Measurements from ENCODE around the gene NISCH. TPM values are rescaled to one million over a fixed set of nuclear protein-coding genes. Genes with fewer than 3 reads are reported as not detected.

The NISCH gene
- polyA plus RNA-seq, 2 of the 4 experiments (the other 2 are of a cell fraction): 17.3 to 18.2 TPM

GRCh38 chr3:52408466-52408865, 46.9 kb upstream of the NISCH start:
- H3K4me2 ChIP-seq: peak overlapping the region; percentile 97
- peaks cover 22% of the 10 kb centered on the region; the same call in 2 of the 3 replicates for H3K4me1 ChIP-seq
- ChIA-PET POLR2A (no interaction called here), CTCF (interaction anchor here (1.2 kb wide), 1 partner anchor 10 kb away, joined by 3 read pairs; no protein-coding TSS in a partner anchor)
- no peak for FAIRE-seq
- no peak for TF ChIP-seq BCL3 (IDR thresholded peaks at IDR 0.05)
- TF ChIP-seq USF2 (IDR thresholded peaks at IDR 0.05): no peak
- no peak for TF ChIP-seq RCOR1 (IDR thresholded peaks at IDR 0.05; ENCODE audit: low read depth, low read length)
- no peak for TF ChIP-seq GATA3 (IDR thresholded peaks at IDR 0.05; ENCODE audit: borderline replicate concordance)
- TF ChIP-seq RARB (CRISPR knock-in tag; IDR thresholded peaks at IDR 0.05): no peak
- TF ChIP-seq FOSL2 (IDR thresholded peaks at IDR 0.05): no peak
- TF ChIP-seq FOSL2 (CRISPR knock-in tag; IDR thresholded peaks at IDR 0.05): no peak
- no peak for TF ChIP-seq HOXA7 (CRISPR knock-in tag; IDR thresholded peaks at IDR 0.05)
- TF ChIP-seq CHD2 (IDR thresholded peaks at IDR 0.05; ENCODE audit: low read length, partially characterized antibody): no peak
- no peak for TF ChIP-seq ZSCAN20 (CRISPR knock-in tag; IDR thresholded peaks at IDR 0.05)
- no peak for TF ChIP-seq KDM5A (IDR thresholded peaks at IDR 0.05)
- H3K4me3 ChIP-seq: peak overlapping the region; percentile 99; the same call in 1 of the 3 replicates
- no peak for DNase-seq (ENCODE audit: low read depth in 1 of 2, low spot score in 1 of 2)
- no peak overlapping the region for H3K27ac ChIP-seq
- ATAC-seq: no peak
- WGBS (ENCODE audit: missing lambda C conversion rate): 92% methylated on average over 8 of the region's 8 CpGs
- no peaks in the 10 kb centered on the region for H3K9me3 ChIP-seq

GRCh38 chr3:52415800-52416199, 39.6 kb upstream of the NISCH start:
- ATAC-seq: no peak
- Histone ChIP-seq H3K27ac (no peak overlapping the region), H3K4me2 (no peak overlapping the region), H3K4me3 (no peak overlapping the region), H3K9me3 (no peaks in the 10 kb centered on the region), H3K4me1 (peaks cover 13% of the 10 kb centered on the region; the same call in 2 of the 3 replicates)
- FAIRE-seq: no peak
- TF ChIP-seq SMC3 (IDR thresholded peaks at IDR 0.05) (no peak), FOSL2 (IDR thresholded peaks at IDR 0.05) (no peak), FOSL2 (CRISPR knock-in tag; IDR thresholded peaks at IDR 0.05) (no peak), MAFK (IDR thresholded peaks at IDR 0.05; ENCODE audit: partially characterized antibody) (no peak), TP53 (CRISPR knock-in tag; IDR thresholded peaks at IDR 0.05) (no peak), HOXA7 (CRISPR knock-in tag; IDR thresholded peaks at IDR 0.05) (no peak), RCOR1 (IDR thresholded peaks at IDR 0.05; ENCODE audit: low read depth, low read length) (no peak), CHD4 (IDR thresholded peaks at IDR 0.05; ENCODE audit: borderline replicate concordance) (no peak), CHD2 (IDR thresholded peaks at IDR 0.05; ENCODE audit: low read length, partially characterized antibody) (no peak)
- 92% methylated on average over 3 of the region's 3 CpGs for WGBS (ENCODE audit: missing lambda C conversion rate)
- DNase-seq (ENCODE audit: low read depth in 1 of 2, low spot score in 1 of 2): no peak
- ChIA-PET POLR2A (no interaction called here), CTCF (interaction anchor here (1.5 to 1.7 kb wide), 2 partner anchors 13 to 31 kb away, joined by 6 read pairs; no protein-coding TSS in a partner anchor)

- Histone ChIP-seq H3K27ac (no peak overlapping the region), H3K4me1 (no peaks in the 10 kb centered on the region), H3K4me2 (no peak overlapping the region), H3K9me3 (no peaks in the 10 kb centered on the region), H3K4me3 (no peak overlapping the region)
- DNase-seq (ENCODE audit: low read depth in 1 of 2, low spot score in 1 of 2): no peak
- TF ChIP-seq HES2 (IDR thresholded peaks at IDR 0.05) (no peak), SMC3 (IDR thresholded peaks at IDR 0.05) (no peak), JUN (IDR thresholded peaks at IDR 0.05) (no peak), EP300 (IDR thresholded peaks at IDR 0.05) (no peak), ZNF302 (CRISPR knock-in tag; IDR thresholded peaks at IDR 0.05) (no peak), PBX3 (IDR thresholded peaks at IDR 0.05) (no peak), RAD21 (conservative IDR thresholded peaks at IDR 0.05 in 1 of 2, IDR thresholded peaks at IDR 0.05 in 1 of 2) (no peak)
- no peak for FAIRE-seq
- 100% methylated on average over 1 of the region's 2 CpGs for WGBS (ENCODE audit: missing lambda C conversion rate)
- no peak for ATAC-seq
- CTCF ChIA-PET: interaction anchor here (2.3 to 20.8 kb wide), 2 partner anchors 8 to 27 kb away, joined by 12 to 351 read pairs; partner anchors contain the start of genes SEMA3G and TNNC1
- POLR2A ChIA-PET: no interaction called here
These were observed 35.0 kb upstream of the NISCH start for GRCh38 chr3:52420388-52420787.
